Fibroblast of lung (primary cell): ENCODE data around the gene HBA2. TPM values are rescaled to one million over a fixed set of nuclear protein-coding genes. Genes with fewer than 3 reads are reported as not detected.
A peak's percentile ranks its signal among the peaks of the same experiment; 100 is the strongest.
"Not testable (repeated sequence)": the region's sequence is repeated elsewhere in the genome, so short reads cannot be mapped to it uniquely, and the experiment has no call there.

Experiments used
- DNase-seq, 2 donors: peaks; one replicate each; pipeline versions ENCODE4 v3.0.0 to v3.0.0-alpha.2; 2010; ENCODE audit warnings: low read depth in 2 of 2
- H2AFZ ChIP-seq: 2 replicates; pipeline ENCODE4 v1.5.1; 2012; ENCODE audit warnings: low read length, control low read depth, inconsistent platforms
- H3K27ac ChIP-seq: 2 replicates; pipeline ENCODE4 v1.5.1; 2011; ENCODE audit warnings: low read length, control low read depth; ENCODE audit not compliant: insufficient read depth
- H3K27me3 ChIP-seq: 2 replicates; pipeline ENCODE4 v1.5.1; 2011; ENCODE audit warnings: mild to moderate bottlenecking, low read length; ENCODE audit not compliant: control insufficient read depth, insufficient read depth
- H3K36me3 ChIP-seq: 2 replicates; pipeline ENCODE4 v1.5.1; 2011; ENCODE audit warnings: low read length; ENCODE audit not compliant: control insufficient read depth, insufficient read depth
- H3K4me1 ChIP-seq: 2 replicates; pipeline ENCODE4 v1.5.1; 2011; ENCODE audit warnings: low read length; ENCODE audit not compliant: control insufficient read depth, insufficient read depth; ENCODE audit errors: extremely low read depth
- H3K4me2 ChIP-seq: 2 replicates; pipeline ENCODE4 v1.5.1; 2011; ENCODE audit warnings: low read length, control low read depth; ENCODE audit not compliant: insufficient read depth; ENCODE audit errors: extremely low read depth
- H3K4me3 ChIP-seq, 4 experiments: fragments of 200-600 bp in 1 of 4; sonication (generic) in 1 of 4; replicated peaks in 1 of 4; 2 replicates each; pipeline ENCODE4 v1.5.1; 2011 to 2016; ENCODE audit warnings: low read length in 4 of 4, low read depth in 3 of 4, mild to moderate bottlenecking in 3 of 4, control low read depth in 2 of 4, inconsistent platforms in 1 of 4, mixed read lengths in 1 of 4; ENCODE audit not compliant: insufficient read depth in 1 of 4; ENCODE audit errors: control extremely low read depth in 1 of 4
- H3K79me2 ChIP-seq: 2 replicates; pipeline ENCODE4 v1.5.1; 2012; ENCODE audit warnings: mild to moderate bottlenecking, low read length, inconsistent platforms; ENCODE audit not compliant: control insufficient read depth, insufficient read depth
- H3K9ac ChIP-seq: 2 replicates; pipeline ENCODE4 v1.5.1; 2011; ENCODE audit warnings: mild to moderate bottlenecking, low read length, control low read depth; ENCODE audit not compliant: insufficient read depth
- H3K9me3 ChIP-seq: 2 replicates; pipeline ENCODE4 v1.5.1; 2012; ENCODE audit warnings: low read depth, low read length; ENCODE audit not compliant: control insufficient read depth, insufficient read depth
- H4K20me1 ChIP-seq: 2 replicates; pipeline ENCODE4 v1.5.1; 2011; ENCODE audit warnings: low read length; ENCODE audit not compliant: control insufficient read depth, insufficient read depth; ENCODE audit errors: extremely low read depth
- CTCF ChIP-seq, 2 donors: IDR thresholded peaks in 1 of 2; conservative IDR thresholded peaks in 1 of 2; 1 replicate in 1 of 2; 2 replicates in 1 of 2; pipeline ENCODE4 v1.5.1; 2011 to 2012; ENCODE audit warnings: low read length in 2 of 2, control low read depth in 1 of 2, inconsistent platforms in 1 of 2, low read depth in 1 of 2, mild to moderate bottlenecking in 1 of 2
- EZH2 ChIP-seq: IDR thresholded peaks from 2 replicates; pipeline ENCODE4 v1.5.1; 2012; ENCODE audit warnings: low read length, control low read depth, mild to moderate bottlenecking; ENCODE audit errors: missing control alignments
- polyA plus RNA-seq, 2 donors: library from polyadenylated mRNA; depleted of rRNA in 1 of 2; stranded (reverse) in 1 of 2; unstranded in 1 of 2; fragments of >200 nt; gene quantifications; 2 replicates each; pipeline ENCODE4 v1.2.1, GENCODE V29; 2011 to 2012; ENCODE audit warnings: missing spikeins in 1 of 2
- total RNA-seq: library from RNA; depleted of rRNA; stranded (reverse); fragments of >200 nt; gene quantifications from 2 replicates; pipeline ENCODE4 v1.2.1, GENCODE V29; 2014

HBA2 gene
- total and polyA plus RNA-seq, 2 donors (not counting 1 experiment from before 2014, with no cell fraction given), result not detected

- Histone ChIP-seq H3K36me3 (no peaks in the 10 kb centered on the region), H2AFZ (no peak overlapping the region), H4K20me1 (no peaks in the 10 kb centered on the region), H3K9me3 (no peaks in the 10 kb centered on the region), H3K4me3 (no peak overlapping the region), H3K9ac (no peak overlapping the region), H3K79me2 (no peaks in the 10 kb centered on the region), H3K4me2 (no peak overlapping the region), H3K27me3 (peaks cover 39% of the 10 kb centered on the region), H3K4me1 (no peaks in the 10 kb centered on the region), H3K27ac (no peak overlapping the region)
- TF ChIP-seq CTCF (conservative IDR thresholded peaks at IDR 0.05 in 1 of 2, IDR thresholded peaks at IDR 0.05 in 1 of 2; ENCODE audit: low read depth in 1 of 2, low read length in 2 of 2) (no peak), EZH2 (no peak)
- no peak for DNase-seq
These were observed 1.9 kb upstream of the HBA2 start for GRCh38 chr16:170788-171187.

- not testable (repeated sequence) for DNase-seq, H3K36me3 ChIP-seq, H3K79me2 ChIP-seq, H3K4me3 ChIP-seq, H3K4me2 ChIP-seq, H3K4me1 ChIP-seq, H3K27ac ChIP-seq, H2AFZ ChIP-seq, H3K9ac ChIP-seq, H3K9me3 ChIP-seq, H4K20me1 ChIP-seq
- peaks cover 27% of the 10 kb centered on the region for H3K27me3 ChIP-seq
These were observed 657 bp downstream of the HBA2 start for GRCh38 chr16:173211-173854.

DNA sequence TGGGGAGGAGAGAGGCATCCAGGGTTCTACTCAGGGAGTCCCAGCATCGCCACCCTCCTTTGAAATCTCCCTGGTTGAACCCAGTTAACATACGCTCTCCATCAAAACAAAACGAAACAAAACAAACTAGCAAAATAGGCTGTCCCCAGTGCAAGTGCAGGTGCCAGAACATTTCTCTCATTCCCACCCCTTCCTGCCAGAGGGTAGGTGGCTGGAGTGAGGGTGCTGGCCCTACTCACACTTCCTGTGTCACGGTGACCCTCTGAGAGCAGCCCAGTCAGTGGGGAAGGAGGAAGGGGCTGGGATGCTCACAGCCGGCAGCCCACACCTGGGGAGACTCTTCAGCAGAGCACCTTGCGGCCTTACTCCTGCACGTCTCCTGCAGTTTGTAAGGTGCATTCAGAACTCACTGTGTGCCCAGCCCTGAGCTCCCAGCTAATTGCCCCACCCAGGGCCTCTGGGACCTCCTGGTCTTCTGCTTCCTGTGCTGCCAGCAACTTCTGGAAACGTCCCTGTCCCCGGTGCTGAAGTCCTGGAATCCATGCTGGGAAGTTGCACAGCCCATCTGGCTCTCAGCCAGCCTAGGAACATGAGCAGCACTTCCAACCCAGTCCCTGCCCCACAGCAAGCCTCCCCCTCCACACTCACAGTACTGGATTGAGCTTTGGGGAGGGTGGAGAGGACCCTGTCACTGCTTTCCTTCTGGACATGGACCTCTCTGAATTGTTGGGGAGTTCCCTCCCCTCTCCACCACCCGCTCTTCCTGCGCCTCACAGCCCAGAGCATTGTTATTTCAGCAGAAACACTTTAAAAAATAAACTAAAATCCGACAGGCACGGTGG lies 1.5 kb downstream of the HBA2 start:
- not testable (repeated sequence) for H3K4me1 ChIP-seq, H3K9ac ChIP-seq, H3K9me3 ChIP-seq, H3K36me3 ChIP-seq, H4K20me1 ChIP-seq, H3K4me3 ChIP-seq, H3K4me2 ChIP-seq, H3K79me2 ChIP-seq, H2AFZ ChIP-seq, H3K27ac ChIP-seq
- peak; percentile 11 to 33 for DNase-seq
- H3K27me3 ChIP-seq, result peaks cover 23% of the 10 kb centered on the region
